Fibroblast of skin of left quadriceps (primary cell): ENCODE results near the gene KRTAP1-3.
"Not testable (repeated sequence)": the region's sequence is repeated elsewhere in the genome, so short reads cannot be mapped to it uniquely, and the experiment has no call there.

Source experiments
- DNase-seq, 2 experiments: peaks; one replicate each; pipeline ENCODE4 v3.0.0-alpha.2; 2013; ENCODE audit warnings: low read depth in 2 of 2

KRTAP1-3 gene

DNA sequence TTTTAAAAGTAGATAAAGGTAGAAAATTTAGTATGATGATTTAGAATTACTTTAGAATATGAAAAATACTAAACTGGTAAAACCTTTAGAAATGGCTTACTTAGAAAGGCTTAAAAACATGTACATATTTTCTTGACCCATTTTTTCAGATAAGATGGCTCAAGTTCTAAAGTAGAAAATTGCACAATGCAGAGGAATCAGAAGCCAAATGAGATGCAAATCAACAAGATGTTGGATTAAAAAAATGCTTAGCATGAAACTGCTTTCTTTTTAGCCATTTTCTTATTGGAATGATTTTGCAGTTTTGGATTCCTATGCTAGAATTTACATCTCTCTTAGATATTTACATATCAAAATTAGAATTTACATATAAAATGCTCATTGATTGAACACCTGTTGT is 24.2 kb downstream of the KRTAP1-3 start:
- DNase-seq: no peak

- DNase-seq: no peak
Observed at GRCh38 chr17:41009936-41010335, 24.7 kb downstream of the KRTAP1-3 start.

DNA sequence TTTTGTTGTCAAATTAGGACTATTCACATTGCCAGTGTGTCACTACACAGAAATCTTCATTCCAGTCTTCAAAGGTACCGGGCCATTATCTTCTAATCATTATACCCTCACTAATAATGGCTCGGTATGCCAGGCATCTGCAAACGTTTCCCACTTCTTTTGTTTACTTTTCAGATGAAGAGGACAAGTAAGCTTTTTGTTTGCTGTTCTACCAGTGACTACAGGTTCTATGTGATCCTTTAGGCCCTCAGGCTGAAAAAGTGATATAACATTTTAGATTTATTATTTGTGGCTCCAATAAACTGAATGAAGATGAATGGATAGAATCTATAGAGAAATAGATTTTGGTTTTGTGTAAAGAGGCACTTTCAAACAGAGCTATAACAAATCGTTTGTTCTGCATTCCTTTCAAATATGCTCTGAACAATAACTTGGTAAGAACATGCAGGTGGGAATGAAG is 25.3 kb downstream of the KRTAP1-3 start:
- DNase-seq: no peak

DNA sequence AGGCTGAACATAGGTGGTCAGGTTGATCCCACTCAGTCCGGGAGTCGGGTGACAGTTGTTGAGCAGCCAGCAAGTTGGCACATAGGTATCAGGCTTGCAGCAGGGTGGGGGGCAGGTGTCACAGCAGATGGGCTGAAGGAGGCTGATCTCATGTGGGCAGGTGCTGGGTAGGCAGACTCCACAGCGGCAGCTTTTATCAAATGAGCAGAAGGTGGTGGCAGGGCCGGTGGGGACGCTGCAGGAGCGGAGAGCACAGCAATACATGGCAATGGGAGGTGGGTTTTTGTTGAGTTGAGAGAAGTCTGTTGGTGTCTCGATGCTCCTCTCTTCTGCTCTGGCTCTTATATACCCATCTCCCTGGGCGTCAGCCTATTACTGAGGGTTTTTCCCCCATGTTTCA is 25.9 kb downstream of the KRTAP1-3 start, which contains the start of gene KRTAP3-1:
KRTAP3-1 (minus strand) TSS at position 318 of the 400 bp plus-strand sequence; CDS start at position 264, 54 bp downstream.
- no peak for DNase-seq

DNA sequence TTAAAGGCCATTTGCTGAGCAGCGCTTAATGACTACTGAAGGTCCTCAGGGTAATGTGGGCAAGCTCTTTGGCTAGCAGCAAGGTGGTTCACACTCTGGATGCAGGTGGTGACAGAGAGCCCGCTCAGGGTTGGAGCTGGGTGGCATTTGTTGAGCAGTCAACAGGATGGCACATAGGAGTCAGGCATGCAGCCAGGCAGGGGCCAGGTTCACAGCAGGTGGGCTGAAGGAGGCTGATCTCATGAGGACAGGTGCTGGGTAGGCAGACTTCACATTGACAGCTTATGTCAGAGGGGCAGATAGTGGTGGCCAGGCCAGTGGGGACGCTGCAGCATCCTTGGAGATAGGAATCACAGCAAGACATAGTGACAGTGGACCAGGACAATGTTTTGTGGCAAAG is 30.3 kb downstream of the KRTAP1-3 start:
- DNase-seq: no peak

DNA sequence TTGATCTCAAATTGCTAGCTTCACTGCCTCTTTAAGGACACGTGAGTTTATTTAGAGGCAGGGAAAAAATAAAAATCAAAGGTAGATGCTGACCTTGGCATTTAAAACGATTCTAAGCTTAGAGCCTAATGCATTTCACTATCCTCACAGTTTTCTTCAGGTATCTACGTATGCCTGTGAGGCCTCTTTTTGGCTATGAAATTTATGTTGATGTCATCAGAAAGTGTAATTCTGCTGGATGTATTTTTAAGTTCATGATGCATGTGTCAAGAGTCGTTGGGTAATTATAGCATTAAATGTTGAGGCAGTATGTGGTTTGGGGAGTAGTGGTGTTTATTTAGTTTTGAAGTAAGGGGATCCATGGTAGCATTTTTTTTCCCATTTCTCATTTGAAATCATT is 30.7 kb downstream of the KRTAP1-3 start:
- DNase-seq: no peak

- DNase-seq: no peak
Observed at GRCh38 chr17:41002814-41003213, 31.9 kb downstream of the KRTAP1-3 start.

DNA sequence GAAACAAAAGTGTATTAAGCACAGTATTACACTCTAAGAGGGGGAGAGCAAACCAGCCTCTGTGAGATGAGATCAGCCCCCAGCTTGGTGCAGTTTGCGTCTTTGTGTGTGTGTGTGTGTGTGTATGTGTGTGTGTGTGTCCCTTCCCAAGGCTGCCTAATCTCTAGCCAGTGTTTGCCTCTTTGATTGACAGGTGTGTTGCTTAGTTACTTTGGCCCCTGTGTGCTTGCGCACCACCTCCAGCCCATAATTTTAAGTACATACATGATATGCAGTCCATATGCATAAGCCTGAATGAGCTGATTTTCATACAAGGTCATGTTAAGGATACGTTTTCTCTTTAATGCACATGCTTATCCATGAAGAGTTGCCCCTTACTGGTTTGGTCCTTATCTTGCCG is 32.9 kb downstream of the KRTAP1-3 start:
- no peak for DNase-seq

- DNase-seq: not testable (repeated sequence)
Observed at GRCh38 chr17:40999563-40999962, 35.1 kb downstream of the KRTAP1-3 start, which contains the start of gene KRTAP3-2. TSS of gene KRTAP3-2 (minus strand) at chr17:40999906. CDS start at chr17:40999853, 53 bp downstream.

- no peak for DNase-seq
Observed at GRCh38 chr17:40997361-40997760, 37.3 kb downstream of the KRTAP1-3 start.

- DNase-seq: no peak
Observed at GRCh38 chr17:40996829-40997228, 37.8 kb downstream of the KRTAP1-3 start.

DNA sequence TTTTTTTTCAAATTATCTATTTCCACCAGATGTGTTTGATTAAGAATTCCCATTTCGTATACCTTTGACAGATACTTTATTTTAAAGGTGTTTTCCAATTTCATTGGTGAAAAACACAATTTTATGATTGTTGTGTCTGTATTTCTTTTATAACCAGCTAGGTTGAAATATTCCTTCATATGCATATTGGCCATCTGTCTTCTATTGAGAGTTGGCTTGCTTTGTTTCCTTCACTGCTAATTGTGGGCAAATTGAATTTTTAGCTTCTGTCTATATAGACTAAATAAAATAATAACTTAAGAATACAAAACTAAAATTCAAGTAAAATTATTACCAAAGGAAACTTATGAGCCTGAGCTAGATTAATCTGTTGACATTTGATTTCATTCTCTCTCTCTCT is 39.6 kb downstream of the KRTAP1-3 start:
- no peak for DNase-seq

GRCh38 chr17:40993839-40994238 is 40.8 kb downstream of the KRTAP1-3 start, which contains the start of gene KRTAP3-3:
TSS of gene KRTAP3-3 (minus strand) at chr17:40994164. CDS start at chr17:40994097, 67 bp downstream.
- no peak for DNase-seq

- no peak for DNase-seq
Observed at GRCh38 chr17:40993084-40993483, 41.6 kb downstream of the KRTAP1-3 start.

DNA sequence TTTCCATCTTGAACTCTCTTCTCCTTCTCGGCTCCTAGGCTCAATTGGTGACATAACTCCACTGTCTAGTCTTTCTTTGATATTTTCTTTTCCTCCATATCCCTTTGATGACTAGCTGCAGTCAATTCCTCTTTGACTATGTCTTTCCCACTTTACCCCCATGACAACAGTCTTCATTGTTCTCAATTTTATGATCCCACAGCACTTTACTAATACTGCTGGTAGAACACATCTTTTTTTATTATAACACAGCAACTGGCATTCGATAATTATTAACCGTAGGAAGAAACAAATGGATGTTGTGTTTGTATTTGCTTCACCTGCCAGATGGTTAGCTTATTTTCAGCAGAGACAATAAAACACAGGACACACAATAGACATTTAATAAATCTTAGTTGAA is 42.0 kb downstream of the KRTAP1-3 start:
- DNase-seq: no peak

GRCh38 chr17:40986920-40987319 is 47.8 kb downstream of the KRTAP1-3 start:
- no peak for DNase-seq

GRCh38 chr17:40984226-40984625 is 50.4 kb downstream of the KRTAP1-3 start, which contains the start of gene KRT40:
TSS of gene KRT40 (minus strand) at chr17:40984326. CDS start at chr17:40984273, 53 bp downstream.
- no peak for DNase-seq
